A549 (cell line): Measurements from ENCODE around the gene ADCY2. TPM values are rescaled to one million over a fixed set of nuclear protein-coding genes. Genes with fewer than 3 reads are reported as not detected.

ENCODE experiments used
- ATAC-seq, 2 experiments: fragments of 200-7000 bp in 1 of 2; fragments of >200 bp in 1 of 2; cut with Nextera tagmentation in 1 of 2; cut with Tn5 transposase in 1 of 2; 3 replicates each; pipeline versions ENCODE4 v1.8.0 to v1.9.1; 2018 to 2020; ENCODE audit warnings: mild to moderate bottlenecking in 1 of 2, moderate library complexity in 1 of 2
- CTCF ChIA-PET: fragments of 300-600 bp; sonication (Branson Sonifier 250); formaldehyde crosslinking; extraction: SDS; loops from one replicate; lab custom pipeline; 2021; ENCODE audit warnings: antibody characterized with exemption, inconsistent platforms; lab: Yijun Ruan, JAX
- POLR2A ChIA-PET: fragments of 350-600 bp; formaldehyde crosslinking; extraction: SDS; loops from one replicate; lab custom pipeline; 2021; ENCODE audit warnings: antibody characterized with exemption, inconsistent platforms; lab: Yijun Ruan, JAX
- DNase-seq, 2 experiments: peaks; one replicate each; pipeline versions ENCODE4 v3.0.0 to v3.0.0-alpha.2; 2011 to 2016; ENCODE audit warnings: low read depth in 1 of 2, low spot score in 1 of 2
- FAIRE-seq: peaks from 2 replicates; lab custom pipeline; 2011; peaks lifted over from hg19 to GRCh38; lab: Jason Lieb, UNC
- H3K27ac ChIP-seq, 2 experiments: fragments of >200 bp; sonication (Bioruptor Twin); formaldehyde crosslinking; 3 replicates each; pipeline ENCODE4 v1.5.1; 2016 to 2017
- H3K4me1 ChIP-seq: fragments of >200 bp; sonication (Bioruptor Twin); formaldehyde crosslinking; 3 replicates; pipeline ENCODE4 v1.6.1; 2016
- H3K4me2 ChIP-seq: fragments of >200 bp; sonication (Bioruptor Twin); formaldehyde crosslinking; 3 replicates; pipeline ENCODE4 v1.6.1; 2016
- H3K4me3 ChIP-seq: fragments of >200 bp; sonication (Bioruptor Twin); formaldehyde crosslinking; 3 replicates; pipeline ENCODE4 v1.5.1; 2016
- H3K9me3 ChIP-seq: fragments of >200 bp; sonication (Bioruptor Twin); formaldehyde crosslinking; 3 replicates; pipeline ENCODE4 v1.6.1; 2016
- CHD2 ChIP-seq: fragments of 150-350 bp; IDR thresholded peaks from 2 replicates; pipeline ENCODE4 v1.6.1; 2014; ENCODE audit warnings: low read length; ENCODE audit not compliant: partially characterized antibody
- FOSL2 ChIP-seq, 2 experiments: fragments of 450-650 bp in 1 of 2; fragments of >200 bp in 1 of 2; sonication (Bioruptor Twin) in 1 of 2; formaldehyde crosslinking; IDR thresholded peaks; 2 replicates each; pipeline versions ENCODE4 v1.5.0 to v1.6.1; 2016 to 2020; ENCODE audit warnings: mild to moderate bottlenecking in 1 of 2, moderate library complexity in 1 of 2
- HDAC2 ChIP-seq: fragments of 200-600 bp; sonication (generic); IDR thresholded peaks from 2 replicates; pipeline ENCODE4 v1.6.1; 2016
- HEYL ChIP-seq: fragments of 250-450 bp; sonication (Bioruptor Pico); IDR thresholded peaks from 2 replicates; pipeline ENCODE4 v1.8.0; 2021; ENCODE audit warnings: mild to moderate bottlenecking, moderate library complexity
- HOXB5 ChIP-seq: fragments of 250-450 bp; sonication (Bioruptor Pico); IDR thresholded peaks from 2 replicates; pipeline ENCODE4 v1.5.0; 2020; ENCODE audit warnings: mild to moderate bottlenecking, moderate library complexity
- KDM1A ChIP-seq: fragments of 200-600 bp; sonication (generic); IDR thresholded peaks from 2 replicates; pipeline ENCODE4 v1.6.1; 2016; ENCODE audit warnings: low read depth, mild to moderate bottlenecking
- PHF8 ChIP-seq: fragments of 200-600 bp; sonication (generic); IDR thresholded peaks from 2 replicates; pipeline ENCODE4 v1.6.1; 2016; ENCODE audit warnings: low read depth, mild to moderate bottlenecking, antibody characterized with exemption, moderate library complexity, borderline replicate concordance
- POLR2A ChIP-seq: IDR thresholded peaks from 2 replicates; pipeline ENCODE4 v1.6.1; 2012; ENCODE audit warnings: mild to moderate bottlenecking, low read length
- RAD21 ChIP-seq, 2 experiments: fragments of >200 bp in 1 of 2; sonication (Bioruptor Twin) in 1 of 2; formaldehyde crosslinking in 1 of 2; IDR thresholded peaks in 1 of 2; conservative IDR thresholded peaks in 1 of 2; 2 replicates in 1 of 2; 3 replicates in 1 of 2; pipeline ENCODE4 v1.6.1; 2012 to 2018; ENCODE audit warnings: inconsistent platforms in 1 of 2
- RARB ChIP-seq: fragments of 250-450 bp; sonication (Bioruptor Pico); IDR thresholded peaks from 2 replicates; pipeline ENCODE4 v1.8.0; 2021; ENCODE audit warnings: mild to moderate bottlenecking, moderate library complexity
- SMC3 ChIP-seq: fragments of >200 bp; sonication (Bioruptor Twin); formaldehyde crosslinking; IDR thresholded peaks from 3 replicates; pipeline ENCODE4 v1.6.1; 2018; ENCODE audit warnings: inconsistent platforms
- SREBF2 ChIP-seq: fragments of 450-650 bp; IDR thresholded peaks from 2 replicates; pipeline ENCODE4 v1.6.1; 2014; ENCODE audit warnings: mild to moderate bottlenecking, moderate library complexity
- TP53 ChIP-seq: fragments of 250-450 bp; sonication (Bioruptor Pico); IDR thresholded peaks from 2 replicates; pipeline ENCODE4 v1.5.0; 2021; ENCODE audit warnings: mild to moderate bottlenecking, moderate library complexity
- ZC3H11A ChIP-seq: fragments of 450-650 bp; IDR thresholded peaks from 2 replicates; pipeline ENCODE4 v1.6.1; 2014; ENCODE audit warnings: antibody characterized with exemption, mild to moderate bottlenecking
- ZSCAN20 ChIP-seq: fragments of 250-450 bp; sonication (Bioruptor Pico); IDR thresholded peaks from 2 replicates; pipeline ENCODE4 v1.8.0; 2022; ENCODE audit warnings: mild to moderate bottlenecking, moderate library complexity
- WGBS: methylation state at CpG from one replicate; pipeline ENCODE4 v1.1.6; 2017; ENCODE audit errors: missing lambda C conversion rate; 5-methylcytosine and 5-hydroxymethylcytosine counted together
- polyA plus RNA-seq, 4 experiments: library from polyadenylated mRNA; depleted of rRNA in 3 of 4; stranded (reverse); fragments of >200 nt; fragmentation: RNase III in 1 of 4; extraction: RNeasy Plus Mini Kit Qiagen cat#74134 plus additional on column Dnase treatment in 1 of 4; gene quantifications; 2 replicates in 3 of 4; 3 replicates in 1 of 4; pipeline ENCODE4 v1.2.3, GENCODE V29; 2011 to 2017
- TF ChIP-seq, protein P1 (sequence below): IDR thresholded peaks from 2 replicates; pipeline ENCODE4 v1.6.1; 2012
- TF ChIP-seq, protein P2 (sequence below): fragments of >200 bp; sonication (Bioruptor Twin); formaldehyde crosslinking; IDR thresholded peaks from 3 replicates; pipeline ENCODE4 v1.6.1; 2016
- TF ChIP-seq, protein P3 (sequence below): fragments of 250-450 bp; sonication (Bioruptor Pico); IDR thresholded peaks from 2 replicates; pipeline ENCODE4 v1.5.0; 2020; ENCODE audit warnings: low read depth, mild to moderate bottlenecking, moderate library complexity

ADCY2 gene
- polyA plus RNA-seq, 2 of the 4 experiments (the other 2 are of a cell fraction), result not detected

DNA sequence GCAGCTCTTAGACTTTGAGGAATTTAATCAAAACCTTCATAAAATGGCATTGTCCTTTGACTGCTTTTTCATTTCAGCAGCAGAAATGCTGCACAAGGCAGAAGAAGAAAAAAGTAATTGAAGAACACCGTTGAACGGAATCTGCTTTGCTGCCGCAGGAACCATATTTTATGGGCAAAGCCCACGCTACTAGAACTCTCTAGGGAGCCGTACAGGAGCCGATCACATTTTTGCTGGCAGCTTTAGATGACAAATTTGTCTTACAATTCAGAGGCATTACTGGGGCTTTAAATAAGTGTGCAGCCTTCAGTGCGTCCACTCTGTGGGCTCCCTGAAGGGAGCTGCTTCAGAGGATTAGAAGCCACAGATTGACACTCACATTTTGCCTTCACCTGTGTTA, 449.6 kb downstream of the ADCY2 start:
- H3K27ac ChIP-seq, result no peak overlapping the region
- ChIA-PET CTCF (interaction anchor here (1.5 kb wide), 1 partner anchor 40 kb away, joined by 3 read pairs; no protein-coding TSS in a partner anchor), POLR2A (no interaction called here)
- WGBS, result 62% methylated on average over 7 of the region's 7 CpGs
- TF ChIP-seq PHF8, result no peak
- TF ChIP-seq, protein P1, sequence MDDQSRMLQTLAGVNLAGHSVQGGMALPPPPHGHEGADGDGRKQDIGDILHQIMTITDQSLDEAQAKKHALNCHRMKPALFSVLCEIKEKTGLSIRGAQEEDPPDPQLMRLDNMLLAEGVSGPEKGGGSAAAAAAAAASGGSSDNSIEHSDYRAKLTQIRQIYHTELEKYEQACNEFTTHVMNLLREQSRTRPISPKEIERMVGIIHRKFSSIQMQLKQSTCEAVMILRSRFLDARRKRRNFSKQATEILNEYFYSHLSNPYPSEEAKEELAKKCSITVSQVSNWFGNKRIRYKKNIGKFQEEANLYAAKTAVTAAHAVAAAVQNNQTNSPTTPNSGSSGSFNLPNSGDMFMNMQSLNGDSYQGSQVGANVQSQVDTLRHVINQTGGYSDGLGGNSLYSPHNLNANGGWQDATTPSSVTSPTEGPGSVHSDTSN, result no peak
- TF ChIP-seq, protein P2, sequence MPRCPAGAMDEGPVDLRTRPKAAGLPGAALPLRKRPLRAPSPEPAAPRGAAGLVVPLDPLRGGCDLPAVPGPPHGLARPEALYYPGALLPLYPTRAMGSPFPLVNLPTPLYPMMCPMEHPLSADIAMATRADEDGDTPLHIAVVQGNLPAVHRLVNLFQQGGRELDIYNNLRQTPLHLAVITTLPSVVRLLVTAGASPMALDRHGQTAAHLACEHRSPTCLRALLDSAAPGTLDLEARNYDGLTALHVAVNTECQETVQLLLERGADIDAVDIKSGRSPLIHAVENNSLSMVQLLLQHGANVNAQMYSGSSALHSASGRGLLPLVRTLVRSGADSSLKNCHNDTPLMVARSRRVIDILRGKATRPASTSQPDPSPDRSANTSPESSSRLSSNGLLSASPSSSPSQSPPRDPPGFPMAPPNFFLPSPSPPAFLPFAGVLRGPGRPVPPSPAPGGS, result no peak
- no peak for TF ChIP-seq KDM1A
- no peak for TF ChIP-seq RARB (CRISPR knock-in tag)
- DNase-seq (no peak), FAIRE-seq (no peak), ATAC-seq (no peak)
- no peaks in the 10 kb centered on the region for H3K9me3 ChIP-seq
- no peak overlapping the region for H3K4me3 ChIP-seq
- no peaks in the 10 kb centered on the region for H3K4me1 ChIP-seq
- no peak overlapping the region for H3K4me2 ChIP-seq

DNA sequence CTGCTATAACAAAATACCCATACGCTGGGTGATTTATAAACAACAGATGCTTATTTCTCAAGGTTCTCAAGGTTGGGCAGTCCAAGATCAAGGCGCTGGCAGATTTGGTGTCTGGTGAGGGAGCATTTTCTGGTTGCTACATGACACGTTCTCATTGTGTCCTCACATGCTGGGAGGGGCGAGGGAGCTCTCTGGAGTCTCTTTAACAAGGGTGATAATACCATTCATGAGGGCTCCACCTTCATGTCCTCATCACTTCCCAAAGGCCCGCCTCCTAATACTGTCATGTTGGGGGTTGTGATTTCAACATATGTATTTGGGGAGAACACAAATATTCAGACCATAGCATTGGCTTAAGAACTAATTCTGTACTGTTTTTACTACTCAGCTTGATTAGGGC, 450.4 kb downstream of the ADCY2 start:
- FAIRE-seq, result no peak

DNA sequence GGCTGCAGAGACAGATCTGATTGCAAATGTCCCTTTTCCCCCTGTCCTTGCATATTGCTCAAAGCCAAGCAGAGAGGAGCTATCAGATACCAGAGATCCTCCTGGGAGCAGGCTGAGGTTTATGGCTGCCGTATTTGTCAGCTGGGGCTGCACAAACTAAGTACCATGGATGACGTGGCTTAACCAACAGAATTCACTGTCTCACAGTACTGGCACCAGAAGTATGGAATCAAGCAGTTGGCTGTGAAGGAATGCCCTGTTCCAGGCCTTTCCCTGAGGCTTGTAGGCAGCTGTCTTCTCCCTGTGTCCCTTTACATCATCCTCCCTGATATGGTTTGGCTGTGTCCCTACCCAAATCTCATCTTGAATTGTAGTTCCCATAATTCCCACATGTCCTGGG, 452.4 kb downstream of the ADCY2 start:
- CTCF ChIA-PET, result no interaction called here
- no peak for DNase-seq
- TF ChIP-seq, protein P3, sequence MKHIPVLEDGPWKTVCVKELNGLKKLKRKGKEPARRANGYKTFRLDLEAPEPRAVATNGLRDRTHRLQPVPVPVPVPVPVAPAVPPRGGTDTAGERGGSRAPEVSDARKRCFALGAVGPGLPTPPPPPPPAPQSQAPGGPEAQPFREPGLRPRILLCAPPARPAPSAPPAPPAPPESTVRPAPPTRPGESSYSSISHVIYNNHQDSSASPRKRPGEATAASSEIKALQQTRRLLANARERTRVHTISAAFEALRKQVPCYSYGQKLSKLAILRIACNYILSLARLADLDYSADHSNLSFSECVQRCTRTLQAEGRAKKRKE (CRISPR knock-in tag), result no peak
- TF ChIP-seq ZC3H11A (no peak), RARB (CRISPR knock-in tag) (no peak), KDM1A (no peak), ZSCAN20 (CRISPR knock-in tag) (no peak), TP53 (CRISPR knock-in tag) (no peak), HEYL (CRISPR knock-in tag) (no peak), HDAC2 (no peak), HOXB5 (CRISPR knock-in tag) (no peak), POLR2A (no peak), FOSL2 (IDR thresholded peaks at IDR 0.05) (no peak), FOSL2 (CRISPR knock-in tag; IDR thresholded peaks at IDR 0.05) (no peak)
- TF ChIP-seq, protein P2, result no peak
- POLR2A ChIA-PET, result no interaction called here
- no peak overlapping the region for H3K27ac ChIP-seq
- no peak overlapping the region for H3K4me3 ChIP-seq
- no peak overlapping the region for H3K4me2 ChIP-seq
- no peaks in the 10 kb centered on the region for H3K4me1 ChIP-seq
- H3K9me3 ChIP-seq, result no peaks in the 10 kb centered on the region
- no peak for FAIRE-seq
- no peak for ATAC-seq
- WGBS, result 52% methylated on average over 2 of the region's 2 CpGs

More for the DNA sequence above, 450.4 kb downstream of the ADCY2 start:
- CTCF ChIA-PET, result interaction anchor here (1.4 to 1.5 kb wide), 2 partner anchors 24 to 39 kb away, joined by 3 to 4 read pairs; no protein-coding TSS in a partner anchor
- DNase-seq (no peak), ATAC-seq (no peak)
- no peaks in the 10 kb centered on the region for H3K9me3 ChIP-seq
- TF ChIP-seq SMC3 (no peak), RAD21 (conservative IDR thresholded peaks at IDR 0.05 in 1 of 2, IDR thresholded peaks at IDR 0.05 in 1 of 2) (no peak), CHD2 (no peak), SREBF2 (no peak)
- no peaks in the 10 kb centered on the region for H3K4me1 ChIP-seq
- H3K4me3 ChIP-seq, result no peak overlapping the region
- no peak overlapping the region for H3K27ac ChIP-seq
- 21% methylated on average over 5 of the region's 5 CpGs for WGBS
- POLR2A ChIA-PET, result no interaction called here
- no peak overlapping the region for H3K4me2 ChIP-seq
